ENCODE data around the gene CHRNB1. TPM values are rescaled to one million over a fixed set of nuclear protein-coding genes. Genes with fewer than 3 reads are reported as not detected.

The CHRNB1 gene
- total and polyA plus RNA-seq, 10 of the 15 experiments (the other 5 are each of a cell fraction or from before 2014, with no cell fraction given) = 5.8 to 14.8 (median 11.3) TPM

GRCh38 chr17:7483255-7484066, 38.6 kb downstream of the CHRNB1 start (continued):
- TF ChIP-seq SMAD1 (IDR thresholded peaks at IDR 0.05; ENCODE audit: low read depth, partially characterized antibody) = no peak
- peak; percentile 81 for TF ChIP-seq TAF1 (IDR thresholded peaks at IDR 0.05; ENCODE audit: borderline replicate concordance, low read depth, low read length)
- TF ChIP-seq SPI1 (IDR thresholded peaks at IDR 0.05; ENCODE audit: borderline replicate concordance, insufficient read depth, low read depth, low read length) = no peak
- TF ChIP-seq HDAC6 (IDR thresholded peaks at IDR 0.05; ENCODE audit: unreplicated experiment) = no peak
- peak in 1 of 2 experiments; percentile 49; a peak in 3 of 4 replicates for TF ChIP-seq IKZF2 (IDR thresholded peaks at IDR 0.05)
- no peak for TF ChIP-seq IRF4 (IDR thresholded peaks at IDR 0.05; ENCODE audit: low read depth, low read length)
- TF ChIP-seq WRNIP1 (IDR thresholded peaks at IDR 0.05; ENCODE audit: borderline replicate concordance, low read depth, low read length) = no peak
- TF ChIP-seq ZNF622 (IDR thresholded peaks at IDR 0.05) = no peak
- peak; percentile 100 for TF ChIP-seq POU2F2 (IDR thresholded peaks at IDR 0.05; ENCODE audit: borderline replicate concordance, low read depth, low read length)
- TF ChIP-seq, protein P1, sequence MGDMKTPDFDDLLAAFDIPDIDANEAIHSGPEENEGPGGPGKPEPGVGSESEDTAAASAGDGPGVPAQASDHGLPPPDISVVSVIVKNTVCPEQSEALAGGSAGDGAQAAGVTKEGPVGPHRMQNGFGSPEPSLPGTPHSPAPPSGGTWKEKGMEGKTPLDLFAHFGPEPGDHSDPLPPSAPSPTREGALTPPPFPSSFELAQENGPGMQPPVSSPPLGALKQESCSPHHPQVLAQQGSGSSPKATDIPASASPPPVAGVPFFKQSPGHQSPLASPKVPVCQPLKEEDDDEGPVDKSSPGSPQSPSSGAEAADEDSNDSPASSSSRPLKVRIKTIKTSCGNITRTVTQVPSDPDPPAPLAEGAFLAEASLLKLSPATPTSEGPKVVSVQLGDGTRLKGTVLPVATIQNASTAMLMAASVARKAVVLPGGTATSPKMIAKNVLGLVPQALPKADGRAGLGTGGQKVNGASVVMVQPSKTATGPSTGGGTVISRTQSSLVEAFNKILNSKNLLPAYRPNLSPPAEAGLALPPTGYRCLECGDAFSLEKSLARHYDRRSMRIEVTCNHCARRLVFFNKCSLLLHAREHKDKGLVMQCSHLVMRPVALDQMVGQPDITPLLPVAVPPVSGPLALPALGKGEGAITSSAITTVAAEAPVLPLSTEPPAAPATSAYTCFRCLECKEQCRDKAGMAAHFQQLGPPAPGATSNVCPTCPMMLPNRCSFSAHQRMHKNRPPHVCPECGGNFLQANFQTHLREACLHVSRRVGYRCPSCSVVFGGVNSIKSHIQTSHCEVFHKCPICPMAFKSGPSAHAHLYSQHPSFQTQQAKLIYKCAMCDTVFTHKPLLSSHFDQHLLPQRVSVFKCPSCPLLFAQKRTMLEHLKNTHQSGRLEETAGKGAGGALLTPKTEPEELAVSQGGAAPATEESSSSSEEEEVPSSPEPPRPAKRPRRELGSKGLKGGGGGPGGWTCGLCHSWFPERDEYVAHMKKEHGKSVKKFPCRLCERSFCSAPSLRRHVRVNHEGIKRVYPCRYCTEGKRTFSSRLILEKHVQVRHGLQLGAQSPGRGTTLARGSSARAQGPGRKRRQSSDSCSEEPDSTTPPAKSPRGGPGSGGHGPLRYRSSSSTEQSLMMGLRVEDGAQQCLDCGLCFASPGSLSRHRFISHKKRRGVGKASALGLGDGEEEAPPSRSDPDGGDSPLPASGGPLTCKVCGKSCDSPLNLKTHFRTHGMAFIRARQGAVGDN (IDR thresholded peaks at IDR 0.05) = no peak
- TF ChIP-seq MYC (IDR thresholded peaks at IDR 0.05; ENCODE audit: insufficient read depth, insufficient read length, insufficient replicate concordance, low read length, severe bottlenecking) = no peak
- no peak for TF ChIP-seq PBX3 (IDR thresholded peaks at IDR 0.05; ENCODE audit: insufficient replicate concordance, low read depth, low read length)
- no peak for TF ChIP-seq NFXL1 (IDR thresholded peaks at IDR 0.05; ENCODE audit: borderline replicate concordance)
- no peak for TF ChIP-seq PML (IDR thresholded peaks at IDR 0.05; ENCODE audit: low read length)
- TF ChIP-seq TCF7 (IDR thresholded peaks at IDR 0.05; ENCODE audit: borderline replicate concordance) = no peak
- no peak for TF ChIP-seq NFYB (IDR thresholded peaks at IDR 0.05; ENCODE audit: insufficient read depth, low read depth, low read length)
- no peak for TF ChIP-seq PRDM15 (CRISPR knock-in tag; IDR thresholded peaks at IDR 0.05)
- no peak for TF ChIP-seq CHD1 (IDR thresholded peaks at IDR 0.05; ENCODE audit: low read depth, low read length)
- peak; percentile 92 for TF ChIP-seq YY1 (IDR thresholded peaks at IDR 0.05; ENCODE audit: low read depth, low read length)
- 0 out of 2 replicates have a peak, but pooled peaks have one; percentile 45 for TF ChIP-seq DPF2 (IDR thresholded peaks at IDR 0.05)
- TF ChIP-seq GATAD2B (conservative IDR thresholded peaks at IDR 0.05; ENCODE audit: low read depth) = no peak; the same call in 1 of the 2 replicates
- TF ChIP-seq ASH2L (IDR thresholded peaks at IDR 0.05; ENCODE audit: borderline replicate concordance, low read depth) = peak; percentile 87; the same call in 1 of the 2 replicates

Data from GM12878 (cell line).